ENCODE results near the gene CDKAL1. TPM values are rescaled to one million over a fixed set of nuclear protein-coding genes. Genes with fewer than 3 reads are reported as not detected.

CDKAL1 gene
- total RNA-seq, 1 donor from 2014 or later: 9.1 TPM

GRCh38 chr6:21202521-21202920, 668.3 kb downstream of the CDKAL1 start:
- Histone ChIP-seq H3K27me3 (ENCODE audit: low read depth) (no peaks in the 10 kb centered on the region), H3K36me3 (peaks cover 10% of the 10 kb centered on the region), H3K27ac (replicated peaks) (no peak overlapping the region), H3K4me1 (peaks cover 23% of the 10 kb centered on the region), H3K9me3 (replicated peaks) (no peaks in the 10 kb centered on the region), H3K4me3 (no peak overlapping the region)
- no peak for TF ChIP-seq CTCF (IDR thresholded peaks at IDR 0.05; ENCODE audit: borderline replicate concordance)
- intact Hi-C loops (cut with micrococcal nuclease): no loop called here
- no peak for DNase-seq

GRCh38 chr6:21204951-21205350, 670.7 kb downstream of the CDKAL1 start:
- Histone ChIP-seq H3K9me3 (replicated peaks) (no peaks in the 10 kb centered on the region), H3K27me3 (ENCODE audit: low read depth) (no peaks in the 10 kb centered on the region), H3K27ac (replicated peaks) (no peak overlapping the region), H3K4me3 (no peak overlapping the region), H3K36me3 (peaks cover 12% of the 10 kb centered on the region), H3K4me1 (peaks cover 8% of the 10 kb centered on the region)
- intact Hi-C loops (cut with micrococcal nuclease): no loop called here
- DNase-seq: no peak
- TF ChIP-seq CTCF (IDR thresholded peaks at IDR 0.05; ENCODE audit: borderline replicate concordance): no peak

GRCh38 chr6:21208081-21208795, 674.0 kb downstream of the CDKAL1 start:
- no peak overlapping the region for H3K27ac ChIP-seq (replicated peaks)
- DNase-seq: no peak
- no peak overlapping the region for H3K4me3 ChIP-seq
- no peaks in the 10 kb centered on the region for H3K27me3 ChIP-seq (ENCODE audit: low read depth)
- intact Hi-C loops (cut with micrococcal nuclease): no loop called here
- peaks cover 4% of the 10 kb centered on the region for H3K9me3 ChIP-seq (replicated peaks)
- H3K4me1 ChIP-seq: no peaks in the 10 kb centered on the region
- TF ChIP-seq CTCF (IDR thresholded peaks at IDR 0.05; ENCODE audit: borderline replicate concordance): no peak
- peaks cover 20% of the 10 kb centered on the region for H3K36me3 ChIP-seq

GRCh38 chr6:21208796-21209186, 674.5 kb downstream of the CDKAL1 start:
- peaks cover 20% of the 10 kb centered on the region for H3K36me3 ChIP-seq
- intact Hi-C loops (cut with micrococcal nuclease): no loop called here
- H3K27ac ChIP-seq (replicated peaks): no peak overlapping the region
- H3K9me3 ChIP-seq (replicated peaks): peaks cover 4% of the 10 kb centered on the region
- H3K4me1 ChIP-seq: no peaks in the 10 kb centered on the region
- no peak for DNase-seq
- no peak for TF ChIP-seq CTCF (IDR thresholded peaks at IDR 0.05; ENCODE audit: borderline replicate concordance)
- no peak overlapping the region for H3K4me3 ChIP-seq
- H3K27me3 ChIP-seq (ENCODE audit: low read depth): no peaks in the 10 kb centered on the region

- Histone ChIP-seq H3K36me3 (peaks cover 16% of the 10 kb centered on the region), H3K27ac (replicated peaks) (no peak overlapping the region), H3K4me3 (no peak overlapping the region), H3K27me3 (ENCODE audit: low read depth) (no peaks in the 10 kb centered on the region), H3K9me3 (replicated peaks) (peaks cover 13% of the 10 kb centered on the region), H3K4me1 (no peaks in the 10 kb centered on the region)
- intact Hi-C loops (cut with micrococcal nuclease): no loop called here
- TF ChIP-seq CTCF (IDR thresholded peaks at IDR 0.05; ENCODE audit: borderline replicate concordance): no peak
- DNase-seq: no peak
Measured at GRCh38 chr6:21213492-21213891, 679.2 kb downstream of the CDKAL1 start.
